Cerebellar cortex (tissue), 1 donor: ENCODE measurements around the gene SRGAP3.

Experiments
- DNase-seq: peaks from one replicate; pipeline ENCODE4 v3.0.0-alpha.2; 2015; ENCODE audit warnings: low spot score

The SRGAP3 gene

GRCh38 chr3:9225268-9225667, 24.2 kb downstream of the SRGAP3 start:
- no peak for DNase-seq

- no peak for DNase-seq
Measured at GRCh38 chr3:9224490-9224889, 25.0 kb downstream of the SRGAP3 start.

- DNase-seq, result no peak
Measured at GRCh38 chr3:9223672-9224071, 25.8 kb downstream of the SRGAP3 start.

- no peak for DNase-seq
Measured at GRCh38 chr3:9222956-9223639, 26.3 kb downstream of the SRGAP3 start.

GRCh38 chr3:9222049-9222448, 27.4 kb downstream of the SRGAP3 start:
- no peak for DNase-seq

- DNase-seq, result no peak
Measured at GRCh38 chr3:9218514-9218846, 31.0 kb downstream of the SRGAP3 start.

GRCh38 chr3:9217784-9218513, 31.5 kb downstream of the SRGAP3 start:
- DNase-seq, result peak; percentile 60

GRCh38 chr3:9216736-9217135, 32.7 kb downstream of the SRGAP3 start:
- no peak for DNase-seq

GRCh38 chr3:9214599-9214998, 34.8 kb downstream of the SRGAP3 start:
- DNase-seq, result no peak

- DNase-seq, result no peak
Measured at GRCh38 chr3:9214185-9214584, 35.3 kb downstream of the SRGAP3 start.

- DNase-seq, result no peak
Measured at GRCh38 chr3:9213019-9213634, 36.3 kb downstream of the SRGAP3 start.

- DNase-seq, result no peak
Measured at GRCh38 chr3:9211155-9211950, 38.1 kb downstream of the SRGAP3 start.

- no peak for DNase-seq
Measured at GRCh38 chr3:9209777-9210176, 39.7 kb downstream of the SRGAP3 start.

- no peak for DNase-seq
Measured at GRCh38 chr3:9208605-9209152, 40.8 kb downstream of the SRGAP3 start.

GRCh38 chr3:9207116-9207763, 42.2 kb downstream of the SRGAP3 start:
- DNase-seq, result no peak

- no peak for DNase-seq
Measured at GRCh38 chr3:9206287-9206686, 43.2 kb downstream of the SRGAP3 start.

- no peak for DNase-seq
Measured at GRCh38 chr3:9205345-9206143, 43.9 kb downstream of the SRGAP3 start.

GRCh38 chr3:9204253-9204992, 45.0 kb downstream of the SRGAP3 start:
- peak; percentile 58 for DNase-seq

GRCh38 chr3:9203317-9203716, 46.1 kb downstream of the SRGAP3 start:
- DNase-seq, result no peak

GRCh38 chr3:9202546-9202945, 46.9 kb downstream of the SRGAP3 start:
- no peak for DNase-seq
